NCI-H1105 treated with DMSO at 0.1 percent for 48 hours (cell line): Measurements from ENCODE around the gene KIF1C.
"Not testable (repeated sequence)": the region's sequence is repeated elsewhere in the genome, so short reads cannot be mapped to it uniquely, and the experiment has no call there.

Experiments used
- DNase-seq: peaks from one replicate; lab custom pipeline; 2025; lab: John Stamatoyannopoulos, UW

The KIF1C gene

GRCh38 chr17:5044630-5045029, 46.9 kb downstream of the KIF1C start:
- DNase-seq: no peak

GRCh38 chr17:5045496-5045895, 47.7 kb downstream of the KIF1C start:
- DNase-seq: no peak

- no peak for DNase-seq
Measured at GRCh38 chr17:5047446-5047845, 49.7 kb downstream of the KIF1C start.

- no peak for DNase-seq
Measured at GRCh38 chr17:5049314-5049841, 51.6 kb downstream of the KIF1C start.

GRCh38 chr17:5050278-5050677, 52.5 kb downstream of the KIF1C start:
- no peak for DNase-seq

- DNase-seq: peak; percentile 1
Measured at GRCh38 chr17:5055543-5055942, 57.8 kb downstream of the KIF1C start.

GRCh38 chr17:5065227-5065744, 67.5 kb downstream of the KIF1C start:
- peak; percentile 33 for DNase-seq

- DNase-seq: no peak
Measured at GRCh38 chr17:5068236-5068635, 70.5 kb downstream of the KIF1C start.

- DNase-seq: no peak
Measured at GRCh38 chr17:5069724-5070123, 72.0 kb downstream of the KIF1C start.

- not testable (repeated sequence) for DNase-seq
Measured at GRCh38 chr17:5075472-5075871, 77.7 kb downstream of the KIF1C start.

- not testable (repeated sequence) for DNase-seq
Measured at GRCh38 chr17:5077275-5077674, 79.5 kb downstream of the KIF1C start.

- no peak for DNase-seq
Measured at GRCh38 chr17:5077781-5078105, 80.0 kb downstream of the KIF1C start.
